ELR (cell line): ENCODE results near the gene IMPDH2.
A peak's percentile ranks its signal among the peaks of the same experiment; 100 is the strongest.
"Not testable (repeated sequence)": the region's sequence is repeated elsewhere in the genome, so short reads cannot be mapped to it uniquely, and the experiment has no call there.

ENCODE experiments used
- DNase-seq: peaks from one replicate; pipeline ENCODE4 v3.0.0-alpha.2; 2015; ENCODE audit warnings: low read depth

The IMPDH2 gene

DNA sequence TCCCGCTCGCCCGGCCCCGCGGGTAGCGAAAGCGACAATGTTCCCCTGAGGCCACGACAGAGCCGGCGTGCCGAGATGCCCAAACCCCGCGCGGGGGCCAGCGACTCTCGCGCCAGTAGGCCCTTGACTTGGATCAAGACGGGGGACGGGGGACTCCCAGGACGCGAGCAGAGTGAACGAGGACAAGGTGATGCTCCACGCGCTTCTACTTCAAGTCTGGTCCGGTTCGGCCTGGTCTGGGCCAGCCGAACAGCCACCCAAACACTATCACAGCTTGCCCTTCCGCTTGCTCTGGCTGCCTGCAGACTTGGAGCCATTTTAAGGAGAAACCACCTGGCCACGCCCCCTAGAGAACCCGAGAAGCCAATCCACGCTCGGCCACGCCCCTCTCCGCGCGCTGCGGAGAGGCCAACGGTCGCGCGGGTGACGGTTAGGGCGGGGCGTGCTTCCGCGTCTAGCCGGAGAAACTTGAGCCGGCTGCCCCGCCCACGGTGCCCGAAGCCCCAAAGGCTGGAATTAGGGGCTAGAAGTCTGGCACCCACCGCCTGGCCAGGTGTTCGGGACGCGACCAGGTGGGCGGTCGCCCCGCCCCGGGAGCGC, 7.9 kb downstream of the IMPDH2 start:
- DNase-seq = peak; percentile 98

- DNase-seq = peak; percentile 40
Measured at GRCh38 chr3:49020330-49021212, 8.6 kb downstream of the IMPDH2 start.

DNA sequence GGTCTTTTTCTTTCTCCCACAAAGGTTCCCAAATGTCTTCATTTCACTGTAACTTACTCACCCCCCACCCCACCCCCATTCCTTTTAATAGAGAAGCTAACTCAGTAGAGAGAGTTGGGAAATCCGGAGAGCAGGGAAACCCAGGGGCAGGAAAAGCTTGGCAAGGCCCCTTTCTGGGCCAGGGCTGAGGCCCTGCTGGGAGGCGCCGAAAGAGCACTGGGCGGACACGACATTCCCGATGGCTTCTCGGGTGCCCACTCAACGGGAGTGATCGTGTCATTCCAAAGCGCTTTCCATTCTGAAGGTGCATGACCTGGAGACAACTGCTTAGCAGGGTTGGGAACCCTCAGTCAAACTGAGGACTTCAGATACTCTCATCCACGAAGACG, 9.3 kb downstream of the IMPDH2 start:
- DNase-seq = no peak

GRCh38 chr3:49018707-49019006, 10.5 kb downstream of the IMPDH2 start:
- peak; percentile 28 for DNase-seq

DNA sequence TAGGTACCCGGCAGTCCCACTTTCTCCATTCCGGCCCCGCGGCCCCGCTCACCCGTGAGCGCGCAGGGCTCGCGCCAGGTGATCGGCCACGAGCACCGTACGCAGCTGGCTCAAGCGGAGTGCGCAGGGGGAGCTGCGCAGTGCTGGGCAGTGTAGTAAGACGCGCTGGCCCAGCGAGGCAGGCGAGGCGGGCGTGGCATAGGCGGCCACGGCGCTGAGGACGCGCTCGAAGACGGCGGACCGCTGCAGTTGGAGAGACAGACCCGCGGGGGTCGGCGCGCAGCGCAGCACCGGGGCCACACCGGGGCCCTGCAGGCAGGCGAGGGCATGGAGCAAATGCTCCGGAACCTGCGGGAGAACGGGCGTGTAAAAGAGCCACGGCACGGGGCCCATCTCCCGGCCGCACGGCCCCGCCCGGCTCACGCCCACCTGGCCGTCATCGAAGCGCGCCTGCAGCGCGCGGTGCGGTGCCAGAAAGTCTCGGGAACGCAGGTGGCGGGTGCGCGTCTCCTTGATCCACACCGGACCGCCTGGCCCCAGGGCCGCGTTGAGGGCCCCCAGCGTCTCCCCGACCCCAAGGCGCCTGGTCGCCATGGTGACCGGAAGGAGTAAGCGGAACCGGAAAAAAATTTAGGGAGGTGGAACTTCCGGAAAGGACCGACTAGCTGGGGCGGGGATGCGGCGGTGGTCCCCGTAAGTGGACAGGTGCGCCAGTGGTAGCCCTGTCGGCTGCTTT, 11.1 kb downstream of the IMPDH2 start, which contains the start of gene DALRD3:
Gene DALRD3 (minus strand): TSS at position 610 of the 736 bp plus-strand sequence. CDS start 16 bp downstream, at position 594.
- DNase-seq = peak; percentile 66

- peak; percentile 28 for DNase-seq
Measured at GRCh38 chr3:49017229-49017970, 11.8 kb downstream of the IMPDH2 start.

GRCh38 chr3:49016414-49017228, 12.6 kb downstream of the IMPDH2 start:
- no peak for DNase-seq

GRCh38 chr3:49015765-49016164, 13.4 kb downstream of the IMPDH2 start:
- DNase-seq = peak; percentile 57

DNA sequence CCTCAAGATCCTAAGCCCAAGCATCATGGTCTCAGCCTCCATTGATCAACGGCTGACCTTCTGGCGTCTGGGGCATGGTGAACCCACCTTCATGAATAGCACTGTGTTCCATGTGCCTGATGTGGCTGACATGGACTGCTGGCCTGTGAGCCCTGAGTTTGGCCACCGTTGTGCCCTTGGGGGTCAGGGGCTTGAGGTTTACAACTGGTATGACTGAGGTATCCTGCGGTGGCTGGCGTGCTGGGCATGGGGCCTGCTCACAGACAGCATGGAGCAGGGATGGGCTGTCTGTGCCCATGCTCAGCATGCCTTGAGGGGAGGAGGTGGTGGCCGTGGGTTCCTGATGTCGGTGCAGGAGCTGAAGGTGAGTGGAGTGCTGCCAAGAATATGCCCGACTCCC, 14.1 kb downstream of the IMPDH2 start:
- DNase-seq = no peak

GRCh38 chr3:49013738-49014660, 15.2 kb downstream of the IMPDH2 start:
- DNase-seq = peak; percentile 60

DNA sequence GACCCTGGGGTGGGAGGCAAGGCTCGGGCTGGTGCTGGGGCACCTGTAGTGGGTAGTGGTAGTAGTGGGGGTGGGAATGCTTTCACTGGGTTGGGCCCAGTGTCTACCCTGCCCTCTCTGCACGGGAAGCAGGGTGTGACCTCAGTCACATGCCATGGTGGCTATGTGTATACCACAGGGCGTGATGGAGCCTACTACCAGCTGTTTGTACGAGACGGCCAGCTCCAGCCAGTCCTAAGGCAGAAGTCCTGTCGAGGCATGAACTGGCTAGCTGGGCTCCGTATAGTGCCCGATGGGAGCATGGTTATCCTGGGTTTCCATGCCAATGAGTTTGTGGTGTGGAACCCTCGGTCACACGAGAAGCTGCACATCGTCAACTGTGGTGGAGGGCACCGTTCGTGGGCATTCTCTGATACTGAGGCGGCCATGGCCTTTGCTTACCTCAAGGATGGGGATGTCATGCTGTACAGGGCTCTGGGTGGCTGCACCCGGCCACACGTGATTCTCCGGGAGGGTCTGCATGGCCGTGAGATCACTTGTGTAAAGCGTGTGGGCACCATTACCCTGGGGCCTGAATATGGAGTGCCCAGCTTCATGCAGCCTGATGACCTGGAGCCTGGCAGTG, 16.0 kb downstream of the IMPDH2 start:
- DNase-seq = no peak

GRCh38 chr3:49012441-49013017, 16.7 kb downstream of the IMPDH2 start:
- DNase-seq = no peak

- DNase-seq = no peak
Measured at GRCh38 chr3:49009396-49009795, 19.8 kb downstream of the IMPDH2 start.

- not testable (repeated sequence) for DNase-seq
Measured at GRCh38 chr3:49008627-49009026, 20.6 kb downstream of the IMPDH2 start.

DNA sequence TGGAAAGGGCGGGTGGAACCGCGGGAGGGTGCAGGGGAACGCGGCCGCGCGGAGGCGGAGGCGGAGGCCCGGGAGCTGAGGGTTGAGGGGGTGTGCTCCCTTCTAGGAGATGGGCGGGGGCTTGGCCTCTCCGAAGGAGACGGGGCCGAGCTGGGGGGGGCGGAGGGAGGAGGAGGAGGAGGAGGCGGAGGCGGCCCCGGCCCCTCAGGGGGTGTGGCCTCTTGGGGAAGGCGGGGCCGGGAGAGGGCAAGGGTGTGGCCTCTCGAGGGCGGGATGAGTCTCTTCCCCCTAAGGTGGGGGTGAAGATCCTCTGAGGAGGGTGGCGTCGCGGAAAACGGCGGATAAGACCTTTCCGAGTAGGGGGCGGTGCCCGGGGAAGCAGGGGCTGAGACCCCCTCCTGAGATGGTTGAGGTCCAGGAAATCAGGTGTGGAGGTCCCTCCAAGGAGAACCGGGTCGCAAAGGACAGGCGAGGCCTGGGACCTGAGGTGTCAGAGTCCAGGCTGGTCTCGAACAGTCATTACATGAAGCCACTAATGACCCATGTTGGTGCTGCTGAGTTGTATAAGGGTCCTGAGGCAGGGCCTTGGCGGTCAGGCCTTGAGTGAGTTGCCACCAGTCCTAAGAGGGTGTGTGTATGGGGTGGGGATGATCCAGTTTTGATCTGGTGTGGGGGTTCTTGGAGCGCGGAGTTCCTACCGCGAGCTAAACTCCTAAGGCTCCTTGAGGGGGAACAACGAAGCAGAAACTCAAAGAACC, 21.2 kb downstream of the IMPDH2 start:
- peak; percentile 92 for DNase-seq

DNA sequence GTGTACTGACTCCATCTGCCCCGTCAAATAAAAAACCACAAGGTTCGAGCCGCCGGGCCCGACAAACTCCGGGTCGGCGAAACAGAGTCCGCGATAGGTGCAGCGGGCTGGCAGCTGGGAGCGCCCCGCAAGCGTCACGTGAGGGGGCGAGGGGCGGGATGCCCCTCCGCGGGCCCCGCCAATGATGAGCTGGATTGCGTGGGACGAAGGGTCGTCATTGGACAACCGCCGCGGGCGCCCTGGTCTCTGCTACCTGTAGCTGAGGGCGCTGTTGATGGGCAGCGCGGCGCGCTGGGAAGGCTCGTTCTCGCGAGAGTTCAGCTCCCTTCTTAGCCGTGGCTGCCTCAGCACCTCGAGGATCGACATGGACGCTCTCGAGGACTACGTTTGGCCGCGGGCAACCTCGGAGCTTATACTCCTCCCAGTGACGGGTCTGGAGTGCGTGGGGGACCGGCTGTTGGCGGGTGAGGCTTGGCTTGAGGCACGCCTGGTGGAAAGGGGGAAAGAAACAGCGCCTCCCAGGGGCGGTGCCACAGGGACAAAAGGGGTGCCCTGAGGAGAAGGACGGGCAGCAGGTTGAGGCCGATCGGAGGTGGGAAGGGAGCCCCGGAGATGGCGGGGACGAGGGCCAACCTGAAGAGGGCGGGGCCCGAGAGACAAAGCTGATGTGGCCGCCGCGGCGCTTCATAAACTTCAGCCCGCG, 22.0 kb downstream of the IMPDH2 start, which contains the start of gene WDR6:
Gene WDR6 (plus strand): TSS at position 324 of the 703 bp plus-strand sequence. CDS start 41 bp downstream, at position 365.
- peak; percentile 98 for DNase-seq

- peak; percentile 55 for DNase-seq
Measured at GRCh38 chr3:49006408-49007067, 22.7 kb downstream of the IMPDH2 start.
